Fibroblast of the conjunctiva (primary cell): ENCODE data around the gene USP14.
"Not testable (repeated sequence)": the region's sequence is repeated elsewhere in the genome, so short reads cannot be mapped to it uniquely, and the experiment has no call there.

Experiments
- DNase-seq: peaks from one replicate; pipeline ENCODE4 v3.0.0-alpha.2; 2010; ENCODE audit warnings: low read depth

The USP14 gene

DNA sequence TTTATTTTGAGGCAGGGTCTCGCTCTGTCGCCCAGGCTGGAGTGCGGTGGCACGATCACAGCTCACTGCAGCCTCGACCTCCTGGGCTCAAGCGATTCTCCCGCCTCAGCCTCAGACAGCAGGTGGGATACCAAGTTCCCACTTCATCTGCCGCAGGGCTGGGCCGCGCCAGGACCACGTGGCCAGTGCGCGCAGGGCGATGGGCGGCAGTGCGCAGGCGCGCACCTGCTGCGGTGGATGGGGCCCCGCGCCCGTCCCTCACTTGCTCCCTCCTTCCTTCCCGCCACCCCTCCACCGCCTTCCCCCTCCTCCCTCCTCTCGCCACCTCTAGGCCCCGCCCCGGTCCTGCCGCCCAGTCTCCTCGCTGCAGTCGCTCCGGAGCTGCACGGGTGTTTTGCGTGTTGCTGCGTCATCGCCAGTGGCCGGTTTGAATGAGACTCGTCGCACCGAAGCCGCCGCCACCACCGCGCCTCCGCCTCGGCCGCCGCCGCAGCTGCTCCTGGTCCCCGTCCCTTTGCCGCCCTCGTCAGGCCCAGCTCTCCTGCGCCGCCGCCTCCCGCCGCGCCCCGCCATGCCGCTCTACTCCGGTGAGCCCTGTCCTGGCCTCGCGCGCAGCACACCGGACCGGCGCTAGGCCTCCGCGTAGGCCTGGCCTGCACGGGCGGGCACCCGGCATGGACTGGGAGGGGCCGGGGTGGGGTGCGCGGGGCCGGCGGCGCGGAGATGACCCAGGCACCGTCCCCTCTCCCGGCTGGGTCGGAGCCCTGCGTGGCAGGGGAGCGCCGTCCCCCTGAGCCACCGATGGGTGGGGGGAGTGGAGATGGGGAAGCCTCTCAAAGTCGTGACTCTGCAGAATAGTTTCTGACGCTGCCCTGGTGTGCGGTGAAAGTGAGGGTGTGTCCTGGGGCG, at the start of gene USP14:
USP14 (plus strand) TSS at position 430 of the 909 bp plus-strand sequence; CDS start at position 572, 142 bp downstream.
- peak; percentile 92 for DNase-seq

DNA sequence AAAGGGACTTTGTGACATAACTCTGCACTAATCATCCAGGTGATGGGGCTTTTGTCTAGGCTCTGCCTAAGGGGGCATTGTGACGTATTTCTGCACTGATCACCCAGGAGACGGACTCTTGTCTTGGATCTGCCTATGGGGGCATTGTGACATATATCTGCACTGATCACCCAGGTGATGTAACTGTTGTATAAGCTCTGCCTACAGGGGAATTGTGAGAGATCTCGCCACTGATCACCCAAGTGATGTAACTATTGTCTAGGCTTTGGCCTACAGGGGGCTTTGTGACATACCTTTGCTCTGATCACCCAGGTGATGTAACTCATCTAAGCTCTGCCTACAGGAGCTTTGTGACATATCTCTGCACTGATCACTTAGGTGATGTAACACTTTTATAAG, 49.7 kb upstream of the USP14 start:
- not testable (repeated sequence) for DNase-seq

DNA sequence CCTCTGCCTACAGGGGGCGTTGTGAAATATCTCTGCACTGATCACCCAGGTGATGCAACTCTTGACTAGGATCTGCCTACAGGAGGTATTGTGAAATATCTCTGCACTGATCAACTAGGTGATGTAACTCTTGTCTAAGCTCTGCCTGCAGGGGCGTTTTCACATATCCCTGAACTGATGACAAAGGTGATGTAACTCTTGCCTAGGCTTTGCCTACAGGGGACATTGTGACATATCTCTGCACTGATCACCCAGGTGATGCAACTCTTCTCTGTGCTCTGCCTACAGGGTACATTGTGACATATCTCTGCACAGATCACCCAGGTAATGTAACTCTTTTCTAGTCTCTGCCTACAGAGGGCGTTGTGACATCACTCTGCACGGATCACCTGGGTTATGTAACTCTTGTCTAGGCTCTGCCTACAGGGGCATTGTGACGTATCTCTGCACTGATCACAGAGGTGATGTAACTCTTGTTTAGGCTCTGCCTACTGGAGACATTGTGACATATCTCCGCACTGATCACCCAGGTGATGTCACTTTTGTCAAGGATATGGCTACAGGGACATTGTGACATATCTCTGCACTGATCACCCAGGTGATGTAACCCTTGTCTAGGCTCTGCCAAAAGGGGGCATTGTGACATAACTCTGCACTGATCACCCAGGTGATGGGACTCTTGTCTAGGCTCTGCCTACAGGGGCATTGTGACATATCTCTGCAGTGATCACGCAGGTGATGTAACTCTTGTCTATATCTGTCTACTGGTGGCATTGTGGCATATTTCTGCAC, 49.0 kb upstream of the USP14 start:
- not testable (repeated sequence) for DNase-seq

DNA sequence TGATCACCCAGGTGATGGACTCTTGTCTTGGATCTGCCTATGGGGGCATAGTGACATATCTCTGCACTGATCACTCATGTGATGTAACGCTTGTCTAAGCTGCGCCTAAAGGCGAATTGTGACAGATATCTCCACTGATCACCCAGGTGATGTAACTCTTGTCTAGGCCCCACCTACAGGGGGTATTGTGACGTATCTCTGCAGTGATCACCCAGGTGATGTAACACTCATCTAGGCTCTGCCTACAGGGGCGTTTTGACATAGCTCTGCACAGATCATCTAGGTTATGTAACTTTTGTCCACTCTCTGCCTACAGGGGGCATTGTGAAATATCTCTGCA, 48.5 kb upstream of the USP14 start:
- not testable (repeated sequence) for DNase-seq

DNA sequence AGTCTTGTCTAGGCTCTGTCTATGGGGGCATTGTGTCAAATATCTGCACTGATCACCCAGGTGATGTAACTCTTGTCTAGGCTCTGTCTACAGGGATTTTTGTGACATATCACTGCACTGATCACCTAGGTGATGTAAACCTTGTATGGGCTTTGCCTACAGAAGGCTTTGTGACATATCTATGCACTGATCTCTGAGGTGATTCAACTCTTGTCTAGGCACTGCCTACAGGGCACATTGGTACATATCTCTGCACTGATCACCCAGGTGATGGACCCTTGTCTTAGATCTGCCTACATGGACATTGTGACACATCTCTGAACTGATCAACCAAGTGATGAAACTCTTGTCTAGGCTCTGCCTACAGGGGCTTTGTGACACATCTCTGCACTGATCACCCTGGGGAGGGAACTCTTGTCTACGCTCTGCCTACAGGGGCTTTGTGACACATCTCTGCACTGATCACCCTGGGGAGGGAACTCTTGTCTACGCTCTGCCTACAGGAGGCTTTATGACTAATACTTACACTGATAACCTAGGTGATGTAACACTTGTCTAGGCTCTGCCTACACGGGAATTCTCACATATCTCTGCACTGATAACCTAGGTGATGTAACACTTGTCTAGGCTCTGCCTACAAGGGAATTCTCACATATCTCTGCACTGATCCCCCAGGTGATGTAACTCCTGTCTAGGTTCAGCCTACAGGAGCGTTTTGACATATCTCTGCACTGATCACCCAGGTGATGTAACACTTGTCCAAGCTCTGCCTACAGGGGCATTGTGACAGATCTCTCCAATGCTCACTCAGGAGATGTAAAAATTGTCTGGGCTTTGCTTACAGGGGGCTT, 47.8 kb upstream of the USP14 start:
- DNase-seq = not testable (repeated sequence)

DNA sequence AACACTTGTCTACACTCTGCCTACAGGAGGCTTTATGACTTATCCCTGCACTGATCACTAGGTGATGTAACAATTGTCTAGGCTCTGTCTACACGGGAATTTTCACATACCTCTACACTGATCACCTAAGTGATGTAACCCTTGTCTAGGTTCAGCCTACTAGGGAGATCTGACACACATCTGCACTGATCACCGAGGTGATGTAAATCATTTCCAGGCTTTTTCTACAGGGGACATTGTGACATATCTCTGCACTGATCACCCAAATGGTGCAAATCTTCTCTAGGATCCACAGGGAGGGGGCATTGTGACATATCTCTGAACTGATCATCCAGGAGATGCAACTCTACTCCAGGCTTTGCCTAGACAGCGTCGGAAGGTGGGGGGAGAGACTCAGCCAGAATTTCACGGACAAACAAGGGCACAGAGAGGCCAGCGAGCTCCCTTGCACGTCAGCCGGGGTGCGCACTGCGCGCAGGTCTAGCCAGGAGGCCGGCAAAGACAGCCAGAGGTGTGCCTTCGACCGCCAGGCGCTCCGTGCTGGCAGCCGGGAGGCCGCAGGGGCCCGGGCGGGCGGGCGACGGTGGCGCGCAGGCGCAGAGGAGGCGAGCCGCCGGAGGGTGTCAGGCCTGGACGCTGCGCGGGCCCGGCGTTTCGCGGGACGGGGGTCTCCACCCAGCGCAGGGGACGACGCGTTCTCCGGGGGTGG, 46.9 kb upstream of the USP14 start:
- DNase-seq = no peak

DNA sequence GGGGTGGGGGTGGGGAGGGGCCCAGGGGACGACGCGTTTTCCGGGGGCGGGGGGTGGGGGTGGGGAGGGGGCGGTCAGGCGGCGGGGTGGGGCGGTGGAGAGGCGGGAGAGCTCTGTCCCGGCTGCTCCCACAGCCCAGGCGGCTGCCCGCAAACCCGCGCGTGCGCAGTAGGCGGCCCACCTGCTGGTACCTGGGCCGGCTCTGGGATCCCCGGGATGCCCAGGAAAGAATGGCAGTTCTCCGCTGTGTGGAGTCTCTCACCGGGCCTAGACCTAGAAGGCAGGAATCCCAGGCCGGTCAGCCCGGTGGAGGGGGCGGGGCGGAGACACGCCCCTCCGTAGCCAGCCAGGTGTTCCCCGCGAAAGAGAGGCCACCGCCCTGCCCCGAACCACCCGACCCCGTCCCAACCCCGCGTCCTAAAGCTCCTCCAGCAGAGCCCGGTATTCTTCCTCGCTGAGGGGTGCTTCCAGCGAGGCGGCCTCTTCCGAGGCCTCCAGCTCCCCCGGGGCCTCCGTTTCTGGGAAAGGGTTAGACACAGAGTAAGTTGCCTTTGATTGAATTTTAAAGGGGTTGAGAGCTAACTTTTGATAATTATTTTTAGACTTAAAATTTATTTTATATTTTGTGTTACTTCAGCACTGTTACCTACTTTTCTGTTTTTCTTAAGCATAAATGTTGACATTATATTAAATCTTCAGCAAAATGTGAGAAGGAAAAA, 46.2 kb upstream of the USP14 start:
- DNase-seq = not testable (repeated sequence)

DNA sequence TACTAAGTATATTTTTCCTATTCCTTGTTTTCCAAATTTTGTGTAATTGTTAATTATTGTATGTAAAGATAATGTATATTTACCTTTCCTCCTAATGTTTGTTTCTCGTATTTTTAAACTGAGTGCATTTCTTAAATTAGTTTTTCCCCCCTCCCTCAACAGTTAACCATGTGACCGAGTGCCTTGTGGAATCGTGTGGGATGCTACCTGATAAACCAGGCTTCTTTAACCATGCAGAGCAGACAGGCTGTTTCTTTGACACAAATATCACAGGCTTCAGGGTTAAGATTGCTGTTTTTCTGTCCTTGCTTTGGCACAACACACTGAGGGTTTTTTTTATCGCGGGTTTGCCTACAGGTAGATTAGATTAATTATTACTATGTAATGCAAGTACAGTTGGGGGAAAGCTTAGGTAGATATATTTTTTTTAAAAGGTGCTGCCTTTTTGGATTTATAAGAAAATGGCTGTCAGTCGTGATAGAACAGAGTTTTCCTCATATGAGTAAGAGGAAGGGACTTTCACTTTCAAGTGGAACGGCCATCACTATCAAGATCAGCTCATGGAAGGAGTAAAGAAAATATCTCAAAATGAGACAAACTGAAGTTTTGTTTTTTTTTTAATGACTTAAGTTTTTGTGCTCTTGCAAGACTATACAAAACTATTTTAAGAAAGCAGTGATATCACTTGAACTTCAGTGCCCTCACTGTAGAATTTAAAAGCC, 37.7 kb upstream of the USP14 start:
- DNase-seq = not testable (repeated sequence)

DNA sequence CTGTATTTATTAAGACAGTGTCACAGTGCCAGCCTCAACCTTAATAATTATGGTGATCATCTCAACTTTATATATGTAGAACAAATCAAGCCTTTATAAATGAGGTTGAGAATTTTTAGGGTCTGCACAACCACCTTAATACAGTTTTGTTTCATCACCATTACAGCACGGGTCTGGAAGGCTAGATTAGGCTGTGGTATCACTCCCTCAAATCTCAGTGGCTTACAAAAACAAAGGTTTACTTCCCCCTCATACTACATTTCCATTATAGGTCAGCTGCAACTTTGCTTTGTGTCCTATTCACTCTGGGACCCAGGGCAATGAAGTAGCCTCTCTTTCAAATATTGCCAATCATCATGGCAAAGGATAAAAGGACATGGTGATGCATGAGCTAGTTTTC, 23.3 kb upstream of the USP14 start:
- no peak for DNase-seq

DNA sequence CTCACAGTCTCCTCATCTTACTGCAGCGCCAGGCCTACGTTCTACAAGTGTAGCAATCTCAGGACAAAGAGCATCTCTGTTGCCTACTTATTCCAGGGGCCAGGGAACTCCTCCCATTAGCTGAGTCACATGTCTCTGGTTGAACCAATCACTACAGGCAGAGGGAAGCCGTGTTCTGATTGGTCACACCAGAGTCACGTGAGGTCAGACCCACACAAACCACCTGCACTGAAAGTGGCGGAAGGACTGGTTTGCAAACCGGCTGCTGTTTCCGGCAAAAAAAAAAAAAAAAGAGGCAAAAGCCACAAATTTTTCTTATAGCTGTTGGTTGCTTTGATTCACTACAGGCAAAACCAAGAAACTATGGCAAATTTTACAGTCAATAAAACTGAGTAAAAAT, 21.9 kb upstream of the USP14 start:
- no peak for DNase-seq

DNA sequence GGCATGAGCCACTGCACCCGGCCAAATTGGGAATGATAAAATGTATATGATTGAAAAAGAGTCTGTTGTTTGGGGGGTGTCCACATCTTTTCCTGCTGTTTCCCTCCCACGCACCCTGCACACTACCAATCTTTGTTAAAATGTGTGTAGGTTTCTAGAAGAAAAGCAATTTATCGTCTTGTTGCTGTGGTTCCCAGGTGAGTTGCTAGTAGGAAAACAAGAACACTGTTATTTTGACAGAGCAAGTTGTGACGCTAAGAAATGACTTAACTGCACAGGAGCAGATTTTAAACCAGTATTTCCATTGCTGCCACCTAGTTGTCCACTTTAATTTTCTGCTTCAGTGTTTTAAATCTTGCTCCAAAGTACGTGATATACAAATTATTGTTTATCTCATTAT, 21.0 kb upstream of the USP14 start:
- DNase-seq = no peak

DNA sequence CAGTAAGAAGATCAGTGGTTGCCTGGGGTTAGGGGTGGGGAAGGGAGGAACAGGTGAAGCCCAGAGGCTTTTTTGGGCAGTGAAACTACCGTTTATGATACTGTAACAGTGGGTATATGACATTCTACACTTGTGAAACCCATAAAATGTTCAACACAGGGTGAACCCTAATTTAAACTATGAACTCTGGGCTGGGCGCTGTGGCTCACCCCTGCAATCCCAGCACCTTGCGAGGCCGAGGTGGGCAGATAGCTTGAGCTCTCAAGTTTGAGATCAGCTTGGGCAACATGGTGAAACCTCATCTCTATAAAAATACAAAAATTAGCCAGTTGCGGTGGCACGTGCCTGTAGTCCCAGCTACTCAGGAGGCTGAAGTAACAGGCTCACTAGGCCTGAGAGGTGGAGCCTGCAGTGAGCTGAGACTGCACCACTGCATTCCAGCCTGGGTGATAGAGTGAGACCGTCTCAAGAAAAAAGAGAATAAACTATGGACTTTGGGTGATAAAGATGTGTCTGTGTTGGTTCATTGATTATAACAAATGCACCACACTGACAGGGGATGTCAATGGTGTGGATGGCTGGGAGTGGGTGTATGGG, 17.6 kb upstream of the USP14 start:
- DNase-seq = no peak

DNA sequence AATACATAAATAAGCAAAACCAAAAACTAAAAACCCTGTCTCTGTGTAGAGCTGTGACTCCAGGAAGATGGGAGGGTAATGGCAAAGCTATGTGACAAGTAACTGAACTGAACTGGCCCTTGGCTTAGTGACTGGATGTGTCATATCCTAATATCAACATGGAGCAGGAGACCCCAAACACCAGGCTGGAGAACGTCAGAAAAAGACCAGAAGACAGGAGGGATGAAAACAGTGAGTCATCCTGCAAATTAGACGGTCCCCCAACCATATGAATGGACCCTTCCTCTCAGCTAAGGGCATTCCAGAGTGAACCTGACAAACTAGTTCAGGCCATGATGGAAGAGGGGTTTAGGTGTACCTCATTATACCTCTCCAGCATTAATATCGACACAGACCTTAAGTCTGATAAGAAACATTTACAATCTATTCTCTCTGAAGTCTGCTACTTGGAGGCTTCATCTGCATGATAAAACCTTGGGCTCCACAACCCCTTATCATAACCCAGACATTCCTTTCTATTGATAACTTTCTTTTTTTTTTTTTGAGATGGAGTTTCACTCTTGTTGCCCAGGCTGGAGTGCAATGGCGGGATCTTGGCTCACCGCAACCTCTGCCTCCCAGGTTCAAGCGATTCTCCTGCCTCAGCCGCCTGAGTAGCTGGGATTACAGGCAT, 15.6 kb upstream of the USP14 start:
- DNase-seq = not testable (repeated sequence)

DNA sequence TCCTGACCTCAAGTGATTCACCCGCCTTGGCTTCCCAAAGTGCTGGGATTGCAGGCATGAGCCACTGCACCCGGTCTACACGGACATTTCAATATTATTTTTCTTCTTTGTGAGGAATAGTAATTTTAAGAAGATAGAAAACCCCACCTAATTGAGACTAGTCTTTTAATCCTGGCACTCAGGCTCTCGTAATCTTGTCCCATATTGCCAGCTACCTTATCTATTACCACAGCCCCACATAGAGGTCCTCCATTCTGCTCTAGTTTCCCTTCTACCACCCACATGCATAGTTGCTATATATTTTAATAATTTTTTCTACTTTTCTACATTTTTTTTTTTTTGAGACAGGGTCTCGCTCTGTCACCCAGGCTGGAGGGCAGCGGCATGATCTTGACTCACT, 9.5 kb upstream of the USP14 start:
- no peak for DNase-seq

DNA sequence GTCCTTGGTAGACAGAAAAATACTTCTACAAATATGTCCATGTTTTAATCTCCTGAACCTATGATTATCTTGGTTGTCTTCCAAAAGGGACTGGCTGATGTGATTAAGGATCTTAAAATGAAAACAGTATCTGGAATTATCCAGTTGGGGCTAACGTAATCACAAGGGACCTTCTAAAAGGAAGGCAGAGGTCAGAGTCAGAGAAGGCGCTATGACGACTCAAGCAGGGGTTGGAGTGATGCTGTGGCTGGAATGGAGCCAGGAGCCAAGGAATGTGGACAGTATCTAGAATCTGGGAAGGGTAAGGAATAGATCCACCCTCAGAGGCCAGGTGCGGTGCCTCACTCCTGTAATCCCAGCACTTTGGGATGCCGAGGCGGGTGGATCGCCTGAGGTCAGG, 4.2 kb upstream of the USP14 start:
- DNase-seq = peak; percentile 42

DNA sequence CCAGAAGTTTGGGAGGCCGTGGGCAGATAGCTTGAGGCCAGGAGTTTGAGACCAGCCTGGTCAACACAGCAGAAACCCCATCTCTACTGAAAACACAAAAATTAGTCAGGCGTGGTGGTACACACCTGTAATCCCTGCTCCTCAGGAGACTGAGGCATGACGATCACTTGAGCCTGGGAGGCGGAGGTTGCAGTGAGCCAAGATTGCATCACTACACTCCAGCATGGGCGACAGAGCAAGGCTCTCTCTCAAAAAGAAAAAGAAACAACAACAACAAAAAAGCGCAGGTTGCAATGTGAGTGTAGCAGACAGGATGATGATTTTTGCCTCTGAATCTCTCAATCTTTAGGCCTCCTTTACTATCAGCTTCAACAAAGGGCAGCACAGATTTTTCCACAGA, 2.7 kb upstream of the USP14 start:
- no peak for DNase-seq

DNA sequence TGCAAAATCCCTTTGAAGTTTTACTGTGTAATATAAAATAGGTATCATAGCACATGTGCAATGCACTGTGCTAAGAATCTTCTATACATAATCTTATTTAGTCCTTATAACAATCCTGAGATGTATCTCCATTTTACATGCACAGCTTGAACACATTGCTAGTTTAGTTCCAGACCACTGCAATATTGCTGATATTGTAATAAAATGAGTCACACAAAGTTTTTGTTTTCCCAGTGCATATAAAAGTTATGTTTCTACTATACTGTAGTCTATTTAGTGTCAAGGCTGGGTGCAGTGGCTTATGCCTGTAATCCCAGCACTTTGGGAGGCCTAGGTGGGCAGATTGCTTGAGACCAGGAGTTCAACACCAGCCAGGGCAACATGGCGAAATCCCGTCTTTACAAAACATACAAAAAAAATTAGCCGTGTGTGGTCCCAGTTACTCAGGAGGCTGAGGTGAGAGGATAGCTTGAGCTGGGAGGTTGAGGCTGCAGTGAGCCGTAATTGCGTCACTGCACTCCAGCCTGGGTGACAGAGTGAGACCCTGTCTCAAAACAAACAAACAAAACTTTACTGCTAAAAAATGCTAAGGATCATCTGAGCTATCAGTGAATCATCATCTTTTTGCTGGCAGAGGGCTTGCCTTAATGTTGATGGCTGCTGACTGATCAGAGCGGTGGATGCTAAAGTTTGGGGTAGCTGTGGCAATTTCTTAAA, 1.7 kb upstream of the USP14 start:
- DNase-seq = no peak

DNA sequence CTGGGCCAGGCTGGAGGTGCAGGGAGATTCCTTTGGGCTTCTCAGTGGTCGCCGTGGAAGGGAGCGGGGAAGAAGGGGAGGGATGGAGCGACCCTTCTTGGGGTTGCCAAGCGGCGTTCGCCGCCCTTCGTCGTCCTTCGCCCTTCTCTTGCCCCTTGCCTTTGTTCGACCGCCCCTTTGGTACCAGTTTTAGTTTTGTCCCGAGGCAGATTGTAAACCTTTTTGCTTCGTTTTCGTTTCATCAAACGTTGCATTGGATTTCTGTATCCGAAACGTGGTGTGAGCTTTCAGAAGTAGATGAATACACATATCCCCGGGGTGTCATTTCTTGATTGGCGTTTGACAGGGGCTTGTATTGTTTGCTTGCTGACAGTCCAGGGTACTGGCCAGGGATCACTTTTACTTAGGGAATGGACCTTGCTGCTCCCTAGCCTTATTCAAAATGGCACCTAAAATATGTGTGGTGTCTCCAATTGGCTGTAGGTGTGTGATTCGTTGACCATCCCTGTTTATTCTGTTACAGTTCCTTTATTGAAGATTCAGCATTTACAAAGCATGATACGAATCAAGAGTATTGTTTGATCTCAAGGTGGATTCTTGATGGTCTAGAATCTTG, 788 bp downstream of the USP14 start:
- no peak for DNase-seq
